Kasumi-1 (cell line): ENCODE data around the gene PRR33.

Experiments
- DNase-seq, 2 experiments: peaks; one replicate each; lab custom pipeline; 2025; lab: John Stamatoyannopoulos, UW

The PRR33 gene

DNA sequence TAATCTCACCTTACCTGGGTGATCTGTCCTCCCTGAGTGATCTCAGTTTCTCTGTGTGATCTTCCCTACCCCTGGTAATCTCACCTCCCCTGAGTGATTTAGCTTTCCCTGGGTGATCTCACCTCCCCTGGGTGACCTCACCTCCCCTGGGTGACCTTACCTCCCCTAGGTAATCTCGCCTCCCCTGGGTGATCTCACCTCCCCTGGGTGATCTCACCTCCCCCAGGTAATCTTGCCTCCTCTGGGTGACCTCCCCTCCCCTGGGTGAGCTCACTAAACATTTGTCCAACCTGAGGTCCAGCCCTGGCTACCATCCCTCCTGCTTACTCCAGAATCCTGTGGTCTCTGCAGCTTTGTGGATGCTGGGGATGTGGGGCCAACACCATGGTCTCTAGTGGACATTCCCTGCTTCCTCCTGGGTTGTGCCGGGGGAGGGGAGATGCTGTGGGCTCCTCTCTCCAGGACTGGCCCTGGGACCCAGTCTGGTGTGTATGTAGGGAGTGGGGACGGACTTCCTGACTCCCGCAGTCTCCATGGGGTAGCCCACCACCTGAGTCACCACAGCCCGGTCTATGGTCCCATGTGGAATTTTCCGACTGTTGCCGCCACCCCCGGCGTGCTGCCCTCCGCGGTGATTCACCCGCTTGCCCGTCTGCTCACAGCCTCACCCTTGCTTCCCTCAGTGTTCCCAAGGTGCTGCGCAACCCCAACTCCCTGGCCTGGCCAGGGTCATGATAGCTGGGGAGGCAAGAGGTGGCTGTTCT, 28.9 kb downstream of the PRR33 start:
- DNase-seq, result no peak

- no peak for DNase-seq
These were observed 30.0 kb downstream of the PRR33 start for GRCh38 chr11:1861435-1862411.

- no peak for DNase-seq
These were observed 31.6 kb downstream of the PRR33 start for GRCh38 chr11:1860108-1860507.

DNA sequence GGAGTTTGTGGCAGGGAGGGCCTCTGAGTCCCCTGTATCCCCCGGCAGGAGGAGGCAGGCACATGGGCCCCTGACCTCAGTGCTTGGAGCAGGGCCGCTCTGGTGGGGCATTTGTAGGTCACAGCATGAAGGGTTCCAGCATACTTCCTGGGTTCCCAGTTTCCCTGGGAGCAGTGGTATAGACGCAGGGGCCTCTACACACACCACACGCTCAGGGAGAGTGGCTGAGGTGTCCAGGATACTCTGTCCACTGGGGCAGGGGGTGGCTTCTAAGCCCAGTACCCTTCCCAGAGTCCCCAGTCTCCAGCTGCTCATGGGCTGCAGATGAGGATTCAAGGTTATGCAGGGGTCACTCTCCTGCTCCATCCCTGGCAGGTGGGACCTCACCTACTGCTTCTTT, 32.7 kb downstream of the PRR33 start:
- DNase-seq, result no peak

- DNase-seq, result no peak
These were observed 33.1 kb downstream of the PRR33 start for GRCh38 chr11:1858576-1858975.

GRCh38 chr11:1858154-1858553, 33.5 kb downstream of the PRR33 start:
- peak; percentile 36 to 57 for DNase-seq

DNA sequence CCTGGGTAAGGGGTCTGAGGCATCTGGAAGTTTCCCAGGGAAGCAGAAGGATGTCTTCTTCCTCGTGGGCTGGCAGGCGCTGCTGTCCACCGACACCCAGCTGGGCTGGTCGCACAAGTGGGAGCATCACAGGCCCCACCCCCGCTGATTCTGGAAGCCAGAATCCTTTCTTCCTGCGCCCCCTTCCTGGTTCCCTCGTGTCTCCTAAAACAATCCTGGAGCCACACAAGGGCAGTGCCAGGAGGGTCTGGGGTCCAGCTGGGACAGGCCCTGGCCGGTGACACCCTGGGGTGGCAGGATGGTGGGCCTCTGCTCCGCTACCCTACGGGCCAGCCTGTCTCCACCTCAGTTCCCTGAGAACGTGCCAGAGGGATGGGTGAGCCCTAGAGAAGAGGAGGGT, 34.6 kb downstream of the PRR33 start:
- no peak for DNase-seq

DNA sequence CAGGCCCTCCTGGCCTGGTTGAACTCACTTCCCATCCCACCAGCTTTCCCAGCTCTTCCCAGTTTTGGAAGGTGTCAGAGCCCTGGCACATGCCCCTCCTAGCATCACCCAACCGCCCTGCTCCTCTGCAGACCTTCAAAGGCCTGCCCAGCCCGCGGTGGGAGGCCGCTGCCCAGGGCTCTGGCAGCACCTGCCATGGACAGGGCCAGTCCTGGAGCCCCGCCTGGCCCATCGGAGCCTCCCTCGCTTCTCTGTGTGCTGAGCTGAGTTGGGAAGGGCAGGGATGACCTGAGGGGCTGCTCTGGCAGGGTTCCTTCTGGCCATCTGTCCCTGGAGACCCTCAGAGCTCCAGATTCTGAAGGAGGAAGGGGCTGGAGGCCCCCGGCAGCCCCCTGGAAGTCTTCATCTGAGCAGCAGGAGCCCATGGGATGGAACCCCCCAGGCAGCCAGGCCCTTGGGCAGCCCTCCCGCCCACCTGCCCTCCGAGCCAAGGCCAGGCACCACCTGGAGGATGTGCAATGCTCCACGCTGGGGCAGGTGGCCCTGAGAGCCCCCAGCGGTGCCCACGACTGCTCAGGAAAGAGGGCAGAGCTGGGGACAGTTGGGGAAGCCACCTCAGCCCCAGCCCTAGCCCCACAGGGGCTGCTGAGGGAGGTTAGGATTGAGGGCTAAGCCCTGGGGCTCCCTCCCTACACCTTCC, 35.2 kb downstream of the PRR33 start:
- no peak for DNase-seq

DNA sequence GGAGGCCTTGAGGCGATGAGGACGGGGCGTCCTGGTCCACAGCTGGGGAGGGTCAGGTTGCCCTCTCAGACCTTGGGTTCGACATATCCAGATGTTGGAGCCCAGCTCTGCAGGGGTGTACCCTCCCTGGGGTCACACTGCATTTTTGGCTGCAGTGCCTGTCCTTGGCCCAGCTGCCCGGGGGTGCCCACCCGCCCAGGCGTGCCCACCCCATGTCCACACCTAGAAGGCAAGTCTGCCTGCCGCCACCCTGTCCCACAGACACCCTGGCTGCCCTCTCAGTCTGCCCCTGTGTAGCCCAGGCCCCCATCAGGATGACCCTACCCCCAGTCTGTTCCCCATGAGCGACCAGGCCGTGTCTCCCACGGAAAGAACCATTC, 35.8 kb downstream of the PRR33 start:
- no peak for DNase-seq

DNA sequence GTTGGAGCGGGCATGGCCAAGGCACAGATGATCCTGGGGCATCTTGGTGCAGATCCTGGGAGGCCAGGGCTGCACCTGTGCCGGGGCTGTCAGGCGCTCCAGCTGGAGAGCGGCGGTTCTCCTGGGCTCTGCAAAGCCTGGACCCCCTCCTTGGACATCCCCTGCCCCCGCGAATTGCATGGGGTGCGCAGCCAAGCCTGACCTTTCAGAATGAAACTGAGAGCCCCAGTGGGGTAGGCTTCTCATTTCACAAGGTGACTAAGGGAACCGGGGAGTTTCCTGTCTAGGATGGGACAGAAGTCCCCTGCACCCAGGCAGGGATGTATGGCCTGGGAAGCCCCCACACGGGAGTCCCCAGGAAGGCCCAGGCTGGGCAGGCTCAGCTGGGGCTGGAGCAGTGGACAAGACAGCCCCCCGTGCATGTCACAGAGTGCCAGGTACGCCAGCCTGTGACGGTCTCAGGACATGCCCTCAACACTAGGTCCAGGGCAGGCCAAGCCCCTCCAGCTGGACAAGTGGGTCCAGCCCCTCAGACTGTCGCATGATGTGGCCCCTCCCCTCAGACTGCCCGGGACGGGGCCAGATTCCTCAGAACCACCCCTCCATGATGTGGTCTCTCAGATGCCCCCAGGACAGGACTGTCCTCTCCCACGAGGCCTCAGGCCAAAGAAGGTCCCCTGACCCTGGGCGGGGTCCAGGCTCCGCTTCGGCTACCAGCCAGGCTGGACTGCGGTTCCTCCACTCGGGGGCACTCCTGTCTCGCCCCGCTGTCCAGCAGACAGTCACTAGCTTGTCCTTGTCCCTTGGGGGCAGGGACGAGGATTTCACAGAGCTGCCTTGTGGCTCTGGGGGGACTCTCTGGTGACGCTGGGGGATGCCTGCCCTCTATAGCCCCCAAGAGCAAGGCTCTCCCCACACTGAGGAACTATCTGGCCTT, 36.5 kb downstream of the PRR33 start:
- no peak for DNase-seq

- no peak for DNase-seq
These were observed 37.4 kb downstream of the PRR33 start for GRCh38 chr11:1854132-1854948.

DNA sequence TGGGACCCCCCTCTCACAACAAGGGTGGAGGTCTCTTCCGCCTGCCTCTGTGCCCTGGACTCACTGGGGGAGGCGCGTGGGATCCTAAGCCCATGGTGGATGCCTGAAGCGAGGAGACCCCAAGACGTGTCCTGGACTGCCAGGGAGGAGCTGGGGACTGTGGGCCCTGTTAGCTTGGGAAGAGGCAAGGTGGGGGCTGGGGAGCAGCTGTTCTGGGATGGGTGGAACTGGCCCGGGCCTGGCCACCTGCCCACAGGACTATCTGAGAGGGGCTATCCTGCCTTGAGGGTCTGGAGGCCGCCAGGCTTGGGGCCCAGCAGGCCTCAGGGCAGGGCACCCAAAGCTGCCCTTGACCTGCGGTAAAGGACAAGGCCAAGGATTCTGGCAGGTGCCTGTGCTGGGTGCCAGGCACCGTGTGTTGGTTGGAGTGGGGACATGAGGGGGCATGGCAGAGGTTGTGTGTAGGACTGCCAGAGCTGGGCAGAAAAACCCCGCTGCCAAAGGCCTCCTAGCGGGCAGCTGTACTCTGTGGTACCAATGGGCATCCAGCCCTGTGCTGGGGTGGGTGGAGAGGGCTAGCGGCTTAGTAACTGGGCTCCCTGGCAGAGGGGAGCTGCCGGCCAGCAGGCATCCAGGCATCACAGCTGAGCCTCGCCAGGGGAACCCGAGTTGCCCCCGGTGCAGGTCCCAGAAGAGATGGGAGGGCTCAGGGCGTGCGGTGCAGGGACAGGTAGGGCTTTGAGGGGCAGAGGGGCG, 38.1 kb downstream of the PRR33 start:
- DNase-seq, result no peak

DNA sequence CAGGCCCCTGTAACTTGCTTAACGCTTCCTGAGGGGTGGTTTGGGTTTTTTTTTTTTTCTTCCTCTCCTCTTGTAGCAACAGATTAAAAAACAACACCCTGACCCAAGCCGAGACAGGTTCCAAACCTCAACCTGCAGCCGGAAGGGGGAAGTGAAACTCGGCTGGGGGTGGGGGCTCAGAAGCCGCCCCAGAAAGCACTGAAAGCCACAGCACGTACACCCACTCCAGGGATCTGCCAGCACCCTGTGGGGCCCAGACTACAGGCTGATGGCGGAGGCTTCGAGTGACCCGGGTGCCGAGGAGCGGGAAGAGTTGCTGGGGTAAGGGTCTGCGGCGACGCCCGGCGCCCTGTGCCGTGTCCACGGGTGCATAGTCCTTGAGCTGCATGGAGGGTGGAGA, 38.8 kb downstream of the PRR33 start, which contains the start of gene LSP1:
Gene LSP1, plus strand, starts transcription at position 208 of the 400 bp plus-strand sequence. Its CDS starts 61 bp downstream, at position 269.
- peak; percentile 46 to 51 for DNase-seq

DNA sequence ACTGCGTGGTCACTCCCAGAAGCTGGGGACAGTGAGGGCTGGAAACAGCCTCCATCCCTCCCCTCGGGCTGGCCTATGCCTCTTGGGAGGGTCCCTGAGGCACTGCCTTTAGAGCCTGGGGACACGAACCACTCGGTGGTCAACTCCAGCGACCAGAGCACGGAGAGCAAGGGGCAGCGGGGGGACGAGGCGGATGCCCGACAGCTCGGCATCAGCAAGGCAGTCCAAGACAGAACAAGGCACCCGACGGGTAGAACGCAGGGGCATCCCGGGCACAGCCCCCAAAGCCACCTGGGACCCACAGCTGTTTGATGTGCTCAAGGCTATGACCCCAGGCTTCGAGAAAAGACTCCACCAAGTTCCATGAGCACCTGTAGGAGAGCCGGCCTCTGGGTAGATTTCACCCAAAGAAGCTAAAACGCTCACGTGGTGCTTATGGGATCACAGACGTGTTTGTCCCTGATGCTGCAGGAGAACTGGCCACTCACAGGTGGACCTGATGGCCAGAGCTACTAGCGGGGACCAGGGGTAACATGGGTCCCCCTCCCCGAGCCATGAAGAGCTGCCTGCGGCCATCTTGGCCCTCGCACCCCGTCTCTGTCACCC, 39.3 kb downstream of the PRR33 start:
- DNase-seq, result no peak

GRCh38 chr11:1851468-1852180, 40.1 kb downstream of the PRR33 start:
- no peak for DNase-seq

GRCh38 chr11:1848640-1849430, 42.9 kb downstream of the PRR33 start:
- DNase-seq, result no peak

DNA sequence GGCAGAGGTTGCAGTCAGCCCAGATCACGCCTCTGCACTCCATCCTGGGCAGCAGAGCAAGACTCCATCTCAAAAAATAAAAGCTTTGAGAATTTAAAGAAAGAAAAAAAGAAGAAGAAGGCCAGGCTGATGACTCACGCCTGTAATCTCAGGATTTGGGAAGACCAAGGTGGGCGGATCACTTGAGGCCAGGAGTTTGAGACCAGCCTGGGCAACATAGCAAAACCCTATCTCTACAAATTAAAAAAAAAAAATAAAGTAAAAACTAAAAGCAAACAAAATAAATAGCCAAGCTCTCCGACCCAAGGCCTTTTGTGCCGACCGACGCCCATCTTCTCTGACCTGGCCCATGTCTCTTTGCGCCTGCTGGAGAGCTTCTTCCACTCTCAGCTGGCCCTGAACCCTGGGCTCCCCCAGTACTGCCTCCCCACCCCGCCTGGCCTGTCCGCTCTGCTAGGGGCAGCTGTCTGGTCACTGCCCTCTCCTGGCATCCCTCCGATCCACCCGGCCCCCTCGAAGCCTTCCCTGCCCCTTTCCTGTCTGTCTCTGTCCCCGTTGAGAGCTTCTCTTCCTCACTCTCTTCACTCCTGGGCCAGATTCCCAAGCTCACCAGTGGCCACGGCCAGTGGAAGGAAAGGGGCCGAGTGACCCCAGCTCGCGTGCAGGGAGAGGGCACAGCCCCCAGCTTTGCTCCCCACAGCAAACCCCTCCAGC, 43.6 kb downstream of the PRR33 start:
- DNase-seq, result no peak
